K562 (cell line): ENCODE data around the gene ANKRD11.

Source experiments
- ATF3 ChIP-seq, 2 experiments: fragments of 450-650 bp in 1 of 2; sonication (generic) in 1 of 2; formaldehyde crosslinking in 1 of 2; IDR thresholded peaks in 1 of 2; conservative IDR thresholded peaks in 1 of 2; 2 replicates each; pipeline versions ENCODE4 v1.6.1 to v1.8.1; 2016 to 2023; ENCODE audit warnings: mild to moderate bottlenecking in 2 of 2, moderate library complexity in 2 of 2, inconsistent platforms in 1 of 2, missing genetic modification reagents in 1 of 2
- CTCF ChIP-seq, 3 experiments: IDR thresholded peaks in 2 of 3; conservative IDR thresholded peaks in 1 of 3; 2 replicates each; pipeline ENCODE4 v1.5.1; 2011 to 2012; ENCODE audit warnings: low read length in 3 of 3, mild to moderate bottlenecking in 3 of 3, control low read depth in 2 of 3, improper control_type of control experiment in 1 of 3, inconsistent platforms in 1 of 3, low read depth in 1 of 3, mixed read lengths in 1 of 3, moderate library complexity in 1 of 3; ENCODE audit not compliant: insufficient read depth in 2 of 3
- ERF ChIP-seq: fragments of 450-650 bp; formaldehyde crosslinking; IDR thresholded peaks from 2 replicates; pipeline ENCODE4 v1.4.0; 2020; ENCODE audit warnings: mild to moderate bottlenecking, mixed read lengths
- MYC ChIP-seq, 2 experiments: fragments of 250-450 bp in 1 of 2; sonication (Bioruptor Pico) in 1 of 2; IDR thresholded peaks; 2 replicates each; pipeline versions ENCODE4 v1.5.1 to v1.6.1; 2012 to 2021; ENCODE audit warnings: low read depth in 2 of 2, borderline replicate concordance in 1 of 2, improper control_type of control experiment in 1 of 2, low read length in 1 of 2, mild to moderate bottlenecking in 1 of 2, moderate library complexity in 1 of 2
- NFIC ChIP-seq: fragments of 450-650 bp; IDR thresholded peaks from 2 replicates; pipeline ENCODE4 v1.6.1; 2017; ENCODE audit warnings: mild to moderate bottlenecking, inconsistent platforms
- POLR2A ChIP-seq: fragments of 450-650 bp; conservative IDR thresholded peaks from 2 replicates; pipeline ENCODE4 v1.6.1; 2016
- RHOXF2B ChIP-seq: fragments of 250-450 bp; sonication (Bioruptor Pico); conservative IDR thresholded peaks from 2 replicates; pipeline ENCODE4 v1.5.1; 2021
- USF2 ChIP-seq: sonication (generic); formaldehyde crosslinking; IDR thresholded peaks from 2 replicates; pipeline ENCODE4 v1.5.0; 2020; ENCODE audit warnings: missing genetic modification reagents
- XRCC4 ChIP-seq: IDR thresholded peaks from one replicate; pipeline ENCODE4 v1.6.1; 2011; ENCODE audit not compliant: insufficient read depth, insufficient read length; ENCODE audit errors: extremely low read depth

GRCh38 chr16:89253548-89254287 lies 236.6 kb downstream of the ANKRD11 start:
- TF ChIP-seq MYC (IDR thresholded peaks at IDR 0.05; ENCODE audit: low read depth, low read length) (no peak), MYC (CRISPR knock-in tag; IDR thresholded peaks at IDR 0.05; ENCODE audit: borderline replicate concordance, low read depth) (no peak), NFIC (no peak), USF2 (no peak), XRCC4 (no peak), POLR2A (no peak), ATF3 (IDR thresholded peaks at IDR 0.05) (no peak), ATF3 (CRISPR knock-in tag; conservative IDR thresholded peaks at IDR 0.05) (no peak), ERF (CRISPR knock-in tag) (no peak), CTCF (IDR thresholded peaks at IDR 0.05 in 2 of 3, conservative IDR thresholded peaks at IDR 0.05 in 1 of 3; ENCODE audit: insufficient read depth in 2 of 3, low read depth in 1 of 3, low read length in 3 of 3) (no peak), RHOXF2B (CRISPR knock-in tag) (no peak)
